Activated B cell treated with CpG ODN at 0.5 μM for 24 hours (primary cell): ENCODE measurements around the gene GRIN3A. TPM values are rescaled to one million over a fixed set of nuclear protein-coding genes. Genes with fewer than 3 reads are reported as not detected.

Experiments used
- ATAC-seq: fragments of 200-7000 bp; cut with Tn5 transposase; one replicate; pipeline ENCODE4 v1.10.0; 2021; ENCODE audit warnings: low read depth, mild to moderate bottlenecking, moderate library complexity
- CTCF ChIA-PET: fragments of 350-600 bp; sonication (Branson Sonifier 250); formaldehyde crosslinking; loops from one replicate; lab custom pipeline; 2021; ENCODE audit warnings: antibody characterized with exemption; lab: Charles Lee
- POLR2A ChIA-PET: fragments of 350-600 bp; sonication (Branson Sonifier 250); formaldehyde crosslinking; loops from one replicate; lab custom pipeline; 2021; ENCODE audit warnings: antibody characterized with exemption; lab: Charles Lee
- DNase-seq: peaks from one replicate; pipeline ENCODE4 v3.0.0; 2022
- H3K27ac Mint-ChIP-seq: one replicate; pipeline ENCODE4 v1.8.0; 2020; ENCODE audit warnings: mixed read lengths
- H3K27me3 Mint-ChIP-seq: one replicate; pipeline ENCODE4 v1.8.0; 2021; ENCODE audit warnings: mixed read lengths
- H3K36me3 Mint-ChIP-seq: one replicate; pipeline ENCODE4 v1.8.0; 2021; ENCODE audit warnings: low read depth, mixed read lengths
- H3K4me1 Mint-ChIP-seq: one replicate; pipeline ENCODE4 v1.8.0; 2021; ENCODE audit warnings: mixed read lengths
- H3K4me3 Mint-ChIP-seq: one replicate; pipeline ENCODE4 v1.8.0; 2020; ENCODE audit warnings: mild to moderate bottlenecking, mixed read lengths
- H3K9me3 Mint-ChIP-seq: one replicate; pipeline ENCODE4 v1.8.0; 2020; ENCODE audit warnings: mixed read lengths
- CTCF ChIP-seq: fragments of 200-600 bp; IDR thresholded peaks from one replicate; pipeline ENCODE4 v1.8.0; 2022; ENCODE audit warnings: antibody characterized with exemption, mild to moderate bottlenecking
- intact Hi-C: fragments of 100-400 bp; cut with micrococcal nuclease; formaldehyde crosslinking; loops from one replicate; pipeline ENCODE4 v1.15.1; 2024
- total RNA-seq: library from RNA; stranded (reverse); gene quantifications from 2 replicates; pipeline ENCODE4 v1.2.3, GENCODE V29; 2022

Gene GRIN3A
- total RNA-seq, 1 donor from 2014 or later = not detected

- CTCF ChIA-PET = no interaction called here
Observed at GRCh38 chr9:101636247-101636646, 102.2 kb downstream of the GRIN3A start.

GRCh38 chr9:101635473-101635872 lies 103.0 kb downstream of the GRIN3A start:
- Mint-ChIP-seq H3K4me3 (no peak overlapping the region), H3K36me3 (no peaks in the 10 kb centered on the region), H3K27ac (no peak overlapping the region), H3K4me1 (no peaks in the 10 kb centered on the region), H3K9me3 (no peaks in the 10 kb centered on the region), H3K27me3 (no peaks in the 10 kb centered on the region)
- ATAC-seq (no peak), DNase-seq (no peak)
- ChIA-PET CTCF (no interaction called here), POLR2A (no interaction called here)
- intact Hi-C loops = no loop called here
- no peak for TF ChIP-seq CTCF

More at GRCh38 chr9:101636247-101636646, 102.2 kb downstream of the GRIN3A start:
- POLR2A ChIA-PET = no interaction called here
- H3K4me3 Mint-ChIP-seq = no peak overlapping the region
- ATAC-seq (no peak), DNase-seq (no peak)
- H3K36me3 Mint-ChIP-seq = no peaks in the 10 kb centered on the region
- H3K9me3 Mint-ChIP-seq = no peaks in the 10 kb centered on the region
- no peak overlapping the region for H3K27ac Mint-ChIP-seq
- no peaks in the 10 kb centered on the region for H3K27me3 Mint-ChIP-seq
- TF ChIP-seq CTCF = no peak
- H3K4me1 Mint-ChIP-seq = no peaks in the 10 kb centered on the region
- intact Hi-C loops = no loop called here

DNA sequence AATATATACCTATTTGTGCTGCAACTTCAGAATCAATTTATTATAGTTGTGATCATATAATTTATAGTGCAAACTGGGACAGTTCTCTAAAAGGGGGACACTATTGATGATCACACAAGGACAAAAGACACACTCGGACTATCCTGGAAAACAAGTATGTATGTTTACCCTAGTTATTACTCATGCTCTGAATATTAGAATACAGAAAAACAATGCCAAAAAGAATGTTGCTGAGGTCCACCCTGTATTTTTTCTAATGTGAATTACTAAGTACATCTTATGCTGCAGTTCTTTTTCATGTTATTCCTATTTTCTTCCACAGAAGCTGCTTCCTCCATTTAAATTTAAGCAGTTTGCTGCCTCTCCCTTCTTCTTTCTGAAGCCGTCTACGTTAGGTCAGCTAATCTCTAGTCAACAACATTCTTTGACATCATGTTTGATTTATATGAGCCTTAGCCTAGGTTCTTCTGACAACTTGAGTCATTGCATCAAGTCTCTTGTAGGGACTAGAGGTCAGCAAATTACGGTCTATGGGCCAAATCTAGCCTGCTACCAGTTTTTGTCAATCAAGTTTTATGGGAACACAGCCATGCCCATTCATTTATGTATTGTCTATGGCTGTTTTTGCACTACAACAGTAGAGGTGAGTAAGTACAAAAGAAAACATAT lies 103.6 kb downstream of the GRIN3A start:
- no peak for TF ChIP-seq CTCF
- H3K36me3 Mint-ChIP-seq = no peaks in the 10 kb centered on the region
- H3K4me3 Mint-ChIP-seq = no peak overlapping the region
- H3K27me3 Mint-ChIP-seq = no peaks in the 10 kb centered on the region
- CTCF ChIA-PET = no interaction called here
- no peaks in the 10 kb centered on the region for H3K4me1 Mint-ChIP-seq
- ATAC-seq (no peak), DNase-seq (no peak)
- intact Hi-C loops = no loop called here
- H3K9me3 Mint-ChIP-seq = no peaks in the 10 kb centered on the region
- no peak overlapping the region for H3K27ac Mint-ChIP-seq
- POLR2A ChIA-PET = no interaction called here

DNA sequence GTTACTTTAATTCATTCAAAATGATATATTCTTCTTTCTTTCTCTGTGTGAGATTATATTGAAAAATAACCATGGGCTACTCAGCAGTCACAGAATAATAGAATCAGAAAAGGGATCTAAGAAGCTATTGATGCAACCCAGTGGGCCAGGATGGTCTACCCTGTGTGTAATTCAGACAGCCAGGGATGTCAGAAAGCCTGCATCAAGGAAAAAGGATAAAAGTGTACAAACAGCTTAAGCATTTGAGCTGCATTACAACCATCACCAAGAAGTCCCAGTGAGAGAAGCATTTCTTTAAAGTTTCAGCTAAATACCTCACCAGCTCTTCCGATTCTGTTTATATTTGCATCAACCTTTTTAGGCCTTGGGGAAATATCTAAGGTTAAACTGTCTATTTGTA lies 105.8 kb downstream of the GRIN3A start:
- Mint-ChIP-seq H3K4me3 (no peak overlapping the region), H3K27me3 (no peaks in the 10 kb centered on the region), H3K36me3 (no peaks in the 10 kb centered on the region), H3K27ac (no peak overlapping the region), H3K9me3 (no peaks in the 10 kb centered on the region), H3K4me1 (no peaks in the 10 kb centered on the region)
- DNase-seq = no peak
- POLR2A ChIA-PET = no interaction called here
- intact Hi-C loops = no loop called here
- no peak for TF ChIP-seq CTCF
- CTCF ChIA-PET = no interaction called here
- no peak for ATAC-seq

- no peak for DNase-seq
- no peak for TF ChIP-seq CTCF
- Mint-ChIP-seq H3K9me3 (no peaks in the 10 kb centered on the region), H3K36me3 (no peaks in the 10 kb centered on the region), H3K4me3 (no peak overlapping the region), H3K27ac (no peak overlapping the region), H3K4me1 (no peaks in the 10 kb centered on the region), H3K27me3 (no peaks in the 10 kb centered on the region)
- no peak for ATAC-seq
- CTCF ChIA-PET = no interaction called here
- POLR2A ChIA-PET = no interaction called here
- intact Hi-C loops = no loop called here
Observed at GRCh38 chr9:101631892-101632291, 106.6 kb downstream of the GRIN3A start.
